ENCODE data around the gene CSF2. TPM values are rescaled to one million over a fixed set of nuclear protein-coding genes. Genes with fewer than 3 reads are reported as not detected.

CSF2 gene
- total RNA-seq, 1 experiment from 2014 or later, result 0.80 TPM

DNA sequence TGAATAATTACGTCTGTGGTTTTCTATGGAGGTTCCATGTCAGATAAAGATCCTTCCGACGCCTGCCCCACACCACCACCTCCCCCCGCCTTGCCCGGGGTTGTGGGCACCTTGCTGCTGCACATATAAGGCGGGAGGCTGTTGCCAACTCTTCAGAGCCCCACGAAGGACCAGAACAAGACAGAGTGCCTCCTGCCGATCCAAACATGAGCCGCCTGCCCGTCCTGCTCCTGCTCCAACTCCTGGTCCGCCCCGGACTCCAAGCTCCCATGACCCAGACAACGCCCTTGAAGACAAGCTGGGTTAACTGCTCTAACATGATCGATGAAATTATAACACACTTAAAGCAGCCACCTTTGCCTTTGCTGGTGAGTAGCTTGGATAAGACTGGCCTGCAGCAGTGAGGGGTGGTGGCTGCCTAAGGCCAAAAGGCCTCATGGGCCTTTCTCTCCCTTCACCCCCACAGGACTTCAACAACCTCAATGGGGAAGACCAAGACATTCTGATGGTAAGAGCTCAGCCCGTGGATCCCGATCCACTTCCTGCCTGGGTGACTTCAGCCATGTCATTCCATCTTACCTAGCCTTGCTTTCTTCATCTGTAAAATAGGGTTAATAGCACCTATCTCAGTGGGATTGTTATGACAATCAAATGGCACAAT lies 13.0 kb upstream of the CSF2 start, which contains the start of gene IL3:
Gene IL3, plus strand, starts transcription at position 155 of the 661 bp plus-strand sequence. Its CDS starts 52 bp downstream, at position 207.
- no peaks in the 10 kb centered on the region for H3K4me1 Mint-ChIP-seq (ENCODE audit: low read depth, unreplicated experiment)
- BruUV-seq (replicated peaks), result no TSS peak
- CTCF ChIA-PET, result interaction anchor here (1.1 kb wide), 1 partner anchor 13 kb away, joined by 5 read pairs; the partner anchor contains the start of gene CSF2
- DNase-seq, result no peak
- intact Hi-C loops (cut with micrococcal nuclease; ENCODE audit: unreplicated experiment), result loop anchor here (5.0 kb wide), 1 partner anchor 638 kb away; no protein-coding TSS in a partner anchor
- no peaks in the 10 kb centered on the region for H3K36me3 Mint-ChIP-seq (ENCODE audit: insufficient read depth, unreplicated experiment)
- TF ChIP-seq, protein P1, sequence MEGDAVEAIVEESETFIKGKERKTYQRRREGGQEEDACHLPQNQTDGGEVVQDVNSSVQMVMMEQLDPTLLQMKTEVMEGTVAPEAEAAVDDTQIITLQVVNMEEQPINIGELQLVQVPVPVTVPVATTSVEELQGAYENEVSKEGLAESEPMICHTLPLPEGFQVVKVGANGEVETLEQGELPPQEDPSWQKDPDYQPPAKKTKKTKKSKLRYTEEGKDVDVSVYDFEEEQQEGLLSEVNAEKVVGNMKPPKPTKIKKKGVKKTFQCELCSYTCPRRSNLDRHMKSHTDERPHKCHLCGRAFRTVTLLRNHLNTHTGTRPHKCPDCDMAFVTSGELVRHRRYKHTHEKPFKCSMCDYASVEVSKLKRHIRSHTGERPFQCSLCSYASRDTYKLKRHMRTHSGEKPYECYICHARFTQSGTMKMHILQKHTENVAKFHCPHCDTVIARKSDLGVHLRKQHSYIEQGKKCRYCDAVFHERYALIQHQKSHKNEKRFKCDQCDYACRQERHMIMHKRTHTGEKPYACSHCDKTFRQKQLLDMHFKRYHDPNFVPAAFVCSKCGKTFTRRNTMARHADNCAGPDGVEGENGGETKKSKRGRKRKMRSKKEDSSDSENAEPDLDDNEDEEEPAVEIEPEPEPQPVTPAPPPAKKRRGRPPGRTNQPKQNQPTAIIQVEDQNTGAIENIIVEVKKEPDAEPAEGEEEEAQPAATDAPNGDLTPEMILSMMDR (IDR thresholded peaks at IDR 0.05; ENCODE audit: unreplicated experiment), result no peak
- no peak within 1 kb of the TSS for H3K4me3 Mint-ChIP-seq (ENCODE audit: low read depth, unreplicated experiment)
- H3K9me3 Mint-ChIP-seq (ENCODE audit: low read depth, unreplicated experiment), result no peaks in the 10 kb centered on the region
- H3K27ac Mint-ChIP-seq (ENCODE audit: unreplicated experiment), result no peak within 1 kb of the TSS
- H3K27me3 Mint-ChIP-seq (ENCODE audit: unreplicated experiment), result peaks cover 21% of the 10 kb centered on the region

DNA sequence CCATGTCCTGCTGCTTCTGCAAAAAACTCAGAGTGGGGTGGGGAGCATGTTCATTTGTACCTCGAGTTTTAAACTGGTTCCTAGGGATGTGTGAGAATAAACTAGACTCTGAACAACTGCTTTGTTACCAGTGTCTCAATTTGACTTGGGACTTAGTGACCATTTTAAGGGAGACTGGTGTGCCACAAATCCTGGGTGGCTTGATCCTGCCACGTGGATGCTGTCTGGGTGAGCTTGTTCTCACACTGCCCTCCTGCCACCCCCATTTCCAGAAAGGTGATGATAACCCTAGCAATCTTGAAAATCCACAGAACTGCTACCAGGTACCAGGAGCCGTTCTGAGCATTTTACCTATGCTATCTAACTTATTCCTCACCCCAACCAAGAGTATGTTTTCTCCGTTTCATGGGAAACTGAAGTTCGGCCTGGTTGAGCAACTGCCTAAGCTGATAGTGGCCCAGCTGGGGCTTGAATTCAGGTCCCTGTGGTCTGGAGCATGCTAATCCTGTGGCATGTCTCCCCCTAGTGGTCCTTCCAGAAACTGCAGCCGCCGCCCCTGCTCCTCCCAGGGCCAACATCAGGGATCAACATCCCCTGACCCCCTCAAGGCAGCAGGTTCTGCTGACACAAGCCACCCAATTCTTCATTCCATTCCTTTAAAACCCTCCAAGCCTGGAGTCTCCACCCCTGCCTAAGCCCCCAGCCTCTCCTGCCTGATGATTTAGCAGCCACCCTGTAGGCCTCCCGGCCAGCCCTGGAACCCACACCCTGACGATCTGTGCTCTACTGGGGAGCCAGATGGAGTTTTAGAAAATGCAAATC lies 10.3 kb upstream of the CSF2 start:
- no peak overlapping the region for H3K27ac Mint-ChIP-seq (ENCODE audit: unreplicated experiment)
- H3K9me3 Mint-ChIP-seq (ENCODE audit: low read depth, unreplicated experiment), result no peaks in the 10 kb centered on the region
- no peaks in the 10 kb centered on the region for H3K36me3 Mint-ChIP-seq (ENCODE audit: insufficient read depth, unreplicated experiment)
- TF ChIP-seq, protein P1 (IDR thresholded peaks at IDR 0.05; ENCODE audit: unreplicated experiment), result peak; percentile 99
- peak; percentile 88 for DNase-seq
- BruUV-seq (replicated peaks), result no TSS peak
- H3K4me1 Mint-ChIP-seq (ENCODE audit: low read depth, unreplicated experiment), result no peaks in the 10 kb centered on the region
- intact Hi-C loops (cut with micrococcal nuclease; ENCODE audit: unreplicated experiment), result loop anchor here (1.0 to 5.0 kb wide), 3 partner anchors 254 to 641 kb away; no protein-coding TSS in a partner anchor
- no peak overlapping the region for H3K4me3 Mint-ChIP-seq (ENCODE audit: low read depth, unreplicated experiment)
- H3K27me3 Mint-ChIP-seq (ENCODE audit: unreplicated experiment), result peaks cover 3% of the 10 kb centered on the region
- CTCF ChIA-PET, result interaction anchor here (0.6 to 1.9 kb wide), 4 partner anchors 10 to 474 kb away, joined by 3 to 8 read pairs (median 5); partner anchors contain the start of gene CSF2

DNA sequence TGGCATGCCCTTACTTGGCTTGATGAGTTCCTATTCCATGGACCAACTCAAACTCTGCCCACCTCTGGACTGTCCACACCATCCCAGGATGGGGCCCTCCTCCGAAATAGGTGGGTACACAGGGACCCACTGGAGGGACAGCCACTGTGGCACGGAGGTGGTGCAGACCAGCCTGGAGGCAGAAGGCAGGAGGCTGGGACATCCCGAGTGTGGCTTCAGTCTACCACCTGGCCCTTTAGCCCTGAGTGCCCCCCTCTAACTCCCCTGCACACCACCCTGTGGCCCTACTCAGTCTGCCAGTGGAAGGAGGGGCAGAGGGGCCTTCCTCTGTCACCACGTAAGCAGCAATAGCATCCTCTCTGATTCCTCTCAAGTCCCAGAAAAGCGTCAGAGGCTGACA lies 9.4 kb upstream of the CSF2 start:
- Mint-ChIP-seq H3K4me3 (ENCODE audit: low read depth, unreplicated experiment) (no peak overlapping the region), H3K27me3 (ENCODE audit: unreplicated experiment) (no peaks in the 10 kb centered on the region), H3K9me3 (ENCODE audit: low read depth, unreplicated experiment) (no peaks in the 10 kb centered on the region), H3K27ac (ENCODE audit: unreplicated experiment) (no peak overlapping the region), H3K4me1 (ENCODE audit: low read depth, unreplicated experiment) (no peaks in the 10 kb centered on the region), H3K36me3 (ENCODE audit: insufficient read depth, unreplicated experiment) (no peaks in the 10 kb centered on the region)
- TF ChIP-seq, protein P1 (IDR thresholded peaks at IDR 0.05; ENCODE audit: unreplicated experiment), result no peak
- intact Hi-C loops (cut with micrococcal nuclease; ENCODE audit: unreplicated experiment), result loop anchor here (5.0 kb wide), 1 partner anchor 642 kb away; no protein-coding TSS in a partner anchor
- DNase-seq, result no peak
- CTCF ChIA-PET, result interaction anchor here (1.0 to 1.6 kb wide), 3 partner anchors 9 to 70 kb away, joined by 4 to 8 read pairs (median 7); partner anchors contain the start of gene CSF2
- BruUV-seq (replicated peaks), result no TSS peak

DNA sequence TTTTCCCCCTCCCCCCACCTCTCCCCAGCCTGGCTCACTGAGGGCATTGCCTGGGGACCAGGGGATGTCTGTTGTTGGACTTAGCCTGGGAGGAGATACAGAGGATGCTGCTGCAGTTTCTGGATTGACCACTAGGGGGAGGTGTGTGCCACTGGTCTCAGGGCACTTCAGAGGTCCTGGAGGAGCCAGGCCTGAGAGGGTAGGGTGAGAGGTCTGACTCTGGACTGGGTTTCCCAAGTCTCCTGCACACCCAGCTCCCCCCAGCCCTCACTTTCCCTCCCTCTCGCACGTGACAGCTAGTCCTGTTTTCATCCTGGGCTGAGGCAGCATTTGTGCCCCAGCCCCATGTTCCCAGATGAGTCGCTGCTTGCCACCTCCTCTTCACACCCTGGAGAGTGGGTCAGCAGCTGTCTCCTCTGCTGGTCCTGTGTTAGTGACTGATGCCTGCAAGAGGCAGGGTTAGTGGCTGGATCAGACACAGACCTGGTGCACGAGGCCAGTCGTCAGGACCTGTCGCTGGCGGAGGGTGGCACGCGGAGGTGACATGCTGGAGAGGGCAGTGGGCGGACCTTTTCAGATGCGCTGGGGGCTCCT lies 8.8 kb upstream of the CSF2 start:
- no TSS peak for BruUV-seq (replicated peaks)
- intact Hi-C loops (cut with micrococcal nuclease; ENCODE audit: unreplicated experiment), result loop anchor here (1.0 to 5.0 kb wide), 3 partner anchors 69 to 643 kb away; no protein-coding TSS in a partner anchor
- Mint-ChIP-seq H3K9me3 (ENCODE audit: low read depth, unreplicated experiment) (no peaks in the 10 kb centered on the region), H3K4me3 (ENCODE audit: low read depth, unreplicated experiment) (no peak overlapping the region), H3K27ac (ENCODE audit: unreplicated experiment) (no peak overlapping the region), H3K36me3 (ENCODE audit: insufficient read depth, unreplicated experiment) (no peaks in the 10 kb centered on the region), H3K27me3 (ENCODE audit: unreplicated experiment) (no peaks in the 10 kb centered on the region), H3K4me1 (ENCODE audit: low read depth, unreplicated experiment) (no peaks in the 10 kb centered on the region)
- TF ChIP-seq, protein P1 (IDR thresholded peaks at IDR 0.05; ENCODE audit: unreplicated experiment), result peak; percentile 95
- CTCF ChIA-PET, result interaction anchor here (1.0 to 1.6 kb wide), 2 partner anchors 9 to 69 kb away, joined by 4 to 7 read pairs; partner anchors contain the start of gene CSF2
- peak; percentile 90 for DNase-seq
